Upper lobe of left lung (tissue), 4 donors: Measurements from ENCODE around the gene FLNC.

Experiments used
- CTCF ChIP-seq, 6 experiments: fragments of 450-650 bp in 4 of 6; fragments of 200-600 bp in 2 of 6; sonication (generic) in 2 of 6; IDR thresholded peaks; one replicate each; pipeline ENCODE4 v1.5.1; 2016 to 2019; ENCODE audit warnings: antibody characterized with exemption in 6 of 6
- POLR2A ChIP-seq, 4 donors: fragments of 450-650 bp; IDR thresholded peaks; one replicate each; pipeline ENCODE4 v1.5.1; 2016 to 2017; ENCODE audit warnings: antibody characterized with exemption in 4 of 4, mild to moderate bottlenecking in 2 of 4

- no peak for TF ChIP-seq CTCF (IDR thresholded peaks at IDR 0.05)
- TF ChIP-seq POLR2A (IDR thresholded peaks at IDR 0.05): no peak
These were observed 56.4 kb downstream of the FLNC start for GRCh38 chr7:128886391-128887168.
